Smooth muscle cell (in vitro differentiated cells): ENCODE results near the gene PPP1R14B. TPM values are rescaled to one million over a fixed set of nuclear protein-coding genes. Genes with fewer than 3 reads are reported as not detected.

Source experiments
- DNase-seq: peaks from one replicate; lab custom pipeline; 2025; ENCODE audit not compliant: unreplicated experiment; lab: John Stamatoyannopoulos, UW
- H2AFZ ChIP-seq: fragments of 200-600 bp; sonication (generic); 2 replicates; pipeline ENCODE4 v1.6.0; 2016; ENCODE audit warnings: antibody characterized with exemption, low read depth, mild to moderate bottlenecking
- H3F3A ChIP-seq: fragments of 200-600 bp; sonication (generic); 2 replicates; pipeline ENCODE4 v1.6.0; 2017; ENCODE audit warnings: antibody characterized with exemption, low read depth
- H3K27ac ChIP-seq: fragments of 200-600 bp; sonication (generic); 2 replicates; pipeline ENCODE4 v1.5.1; 2016; ENCODE audit warnings: low read depth, mild to moderate bottlenecking
- H3K27me3 ChIP-seq: fragments of 200-600 bp; sonication (generic); 2 replicates; pipeline ENCODE4 v1.6.1; 2016; ENCODE audit warnings: low read depth, mild to moderate bottlenecking
- H3K36me3 ChIP-seq: fragments of 200-600 bp; sonication (generic); 2 replicates; pipeline ENCODE4 v1.5.1; 2016; ENCODE audit warnings: low read depth
- H3K4me1 ChIP-seq: fragments of 200-600 bp; sonication (generic); 2 replicates; pipeline ENCODE4 v1.5.1; 2016; ENCODE audit warnings: low read depth
- H3K4me2 ChIP-seq: fragments of 200-600 bp; sonication (generic); 2 replicates; pipeline ENCODE4 v1.6.0; 2016; ENCODE audit warnings: mild to moderate bottlenecking
- H3K4me3 ChIP-seq: fragments of 200-600 bp; sonication (generic); 2 replicates; pipeline ENCODE4 v1.5.1; 2016; ENCODE audit warnings: mild to moderate bottlenecking
- H3K79me2 ChIP-seq: fragments of 200-600 bp; sonication (generic); 2 replicates; pipeline ENCODE4 v1.6.0; 2016; ENCODE audit warnings: low read depth, mild to moderate bottlenecking
- H3K9ac ChIP-seq: fragments of 200-600 bp; sonication (generic); 2 replicates; pipeline ENCODE4 v1.6.0; 2016; ENCODE audit warnings: low read depth
- H3K9me3 ChIP-seq: fragments of 200-600 bp; sonication (generic); replicated peaks from 2 replicates; pipeline ENCODE4 v1.5.1; 2016; ENCODE audit warnings: low read depth
- H4K20me1 ChIP-seq: fragments of 200-600 bp; sonication (generic); 2 replicates; pipeline ENCODE4 v1.6.0; 2016; ENCODE audit warnings: low read depth
- CTCF ChIP-seq: fragments of 200-600 bp; sonication (generic); IDR thresholded peaks from 2 replicates; pipeline ENCODE4 v1.5.1; 2017; ENCODE audit warnings: borderline replicate concordance, mild to moderate bottlenecking, antibody characterized with exemption; ENCODE audit not compliant: insufficient read depth, poor library complexity, severe bottlenecking
- WGBS: methylation state at CpG from one replicate; pipeline ENCODE4 v1.1.7; 2016; ENCODE audit warnings: low lambda C conversion rate; 5-methylcytosine and 5-hydroxymethylcytosine counted together
- polyA plus RNA-seq: library from polyadenylated mRNA; unstranded; fragments of >200 nt; fragmentation: Nextera tagmentation; extraction: Ambion mirVana; gene quantifications from 2 replicates; pipeline ENCODE4 v1.2.1, GENCODE V29; 2016
- total RNA-seq: library from RNA; depleted of rRNA; stranded (reverse); fragments of >200 nt; gene quantifications from 2 replicates; pipeline ENCODE4 v1.2.3, GENCODE V29; 2014

Gene PPP1R14B
- total RNA-seq = 213 and 242 TPM in 2 replicates
- polyA plus RNA-seq = 530 and 589 TPM in 2 replicates

GRCh38 chr11:64246871-64247728 lies at the start of gene PPP1R14B:
PPP1R14B (minus strand) TSS chr11:64246943; CDS start chr11:64246673, 270 bp downstream.
- H4K20me1 ChIP-seq = peaks cover 28% of the 10 kb centered on the region
- H3K9me3 ChIP-seq = no peaks in the 10 kb centered on the region
- peaks cover 25% of the 10 kb centered on the region for H3K4me1 ChIP-seq
- TF ChIP-seq CTCF = no peak
- peak within 1 kb of the TSS; percentile 63 for H3K4me3 ChIP-seq
- no peaks in the 10 kb centered on the region for H3K36me3 ChIP-seq
- peaks cover 25% of the 10 kb centered on the region for H3K79me2 ChIP-seq
- peak within 1 kb of the TSS; percentile 92 for H3K4me2 ChIP-seq
- WGBS = 1% methylated on average over 43 of the region's 74 CpGs
- H3K27me3 ChIP-seq = no peaks in the 10 kb centered on the region
- peak within 1 kb of the TSS; percentile 87 for H3K27ac ChIP-seq
- peaks cover 7% of the 10 kb centered on the region for H3F3A ChIP-seq
- DNase-seq = peak; percentile 72
- H2AFZ ChIP-seq = peak within 1 kb of the TSS; percentile 59
- H3K9ac ChIP-seq = peak within 1 kb of the TSS; percentile 80

GRCh38 chr11:64296236-64296635 lies 49.5 kb upstream of the PPP1R14B start:
- no peaks in the 10 kb centered on the region for H3F3A ChIP-seq
- H2AFZ ChIP-seq = no peak overlapping the region
- peaks cover 11% of the 10 kb centered on the region for H4K20me1 ChIP-seq
- H3K27ac ChIP-seq = no peak overlapping the region
- no peak overlapping the region for H3K4me3 ChIP-seq
- no peak overlapping the region for H3K9ac ChIP-seq
- no peaks in the 10 kb centered on the region for H3K36me3 ChIP-seq
- H3K27me3 ChIP-seq = peaks cover 94% of the 10 kb centered on the region
- no peak for TF ChIP-seq CTCF
- H3K79me2 ChIP-seq = no peaks in the 10 kb centered on the region
- DNase-seq = no peak
- H3K4me1 ChIP-seq = peaks cover 17% of the 10 kb centered on the region
- no peaks in the 10 kb centered on the region for H3K9me3 ChIP-seq
- H3K4me2 ChIP-seq = no peak overlapping the region
- 45% methylated on average over 1 of the region's 1 CpG for WGBS

- H2AFZ ChIP-seq = no peak overlapping the region
- peaks cover 11% of the 10 kb centered on the region for H4K20me1 ChIP-seq
- H3K79me2 ChIP-seq = no peaks in the 10 kb centered on the region
- H3K9ac ChIP-seq = no peak overlapping the region
- H3F3A ChIP-seq = no peaks in the 10 kb centered on the region
- peaks cover 17% of the 10 kb centered on the region for H3K4me1 ChIP-seq
- H3K4me2 ChIP-seq = no peak overlapping the region
- no peak for TF ChIP-seq CTCF
- no peaks in the 10 kb centered on the region for H3K9me3 ChIP-seq
- H3K36me3 ChIP-seq = no peaks in the 10 kb centered on the region
- no peak overlapping the region for H3K27ac ChIP-seq
- 87% methylated on average over 4 of the region's 4 CpGs for WGBS
- no peak for DNase-seq
- H3K4me3 ChIP-seq = no peak overlapping the region
- H3K27me3 ChIP-seq = peaks cover 98% of the 10 kb centered on the region
These were observed 49.0 kb upstream of the PPP1R14B start for GRCh38 chr11:64295760-64296159.
